HG03457 (cell line): ENCODE results near the gene HHATL.

Experiments
- ATAC-seq: cut with Tn5 transposase; IDR thresholded peaks from one replicate; pipeline ENCODE4 v1.9.1; 2021; ENCODE audit warnings: moderate number of reproducible peaks; ENCODE audit not compliant: unreplicated experiment

HHATL gene

DNA sequence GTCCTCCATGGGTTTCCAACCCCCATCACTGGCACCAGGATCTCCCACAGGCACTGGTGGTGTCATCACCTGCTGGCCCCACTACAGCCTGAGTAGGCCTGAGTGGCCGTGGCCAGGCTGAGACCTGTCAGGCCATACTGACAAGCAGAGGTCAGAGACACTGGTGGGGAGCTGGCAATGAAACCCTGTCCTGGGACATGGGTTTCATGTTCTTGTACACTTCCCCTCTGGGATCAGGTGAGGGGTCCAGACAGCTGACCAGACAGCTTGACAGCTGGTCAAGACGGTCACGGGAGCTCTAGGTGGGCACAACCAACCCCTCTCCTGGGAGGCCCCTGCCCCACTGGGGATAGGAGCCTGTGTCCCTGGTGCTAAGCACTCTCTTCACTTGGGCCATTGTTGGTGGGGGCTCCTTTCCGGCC, 36.0 kb downstream of the HHATL start:
- no peak for ATAC-seq

- no peak for ATAC-seq
These were observed 36.6 kb downstream of the HHATL start for GRCh38 chr3:42666022-42666421.

GRCh38 chr3:42665050-42665878, 37.3 kb downstream of the HHATL start:
- ATAC-seq = no peak

DNA sequence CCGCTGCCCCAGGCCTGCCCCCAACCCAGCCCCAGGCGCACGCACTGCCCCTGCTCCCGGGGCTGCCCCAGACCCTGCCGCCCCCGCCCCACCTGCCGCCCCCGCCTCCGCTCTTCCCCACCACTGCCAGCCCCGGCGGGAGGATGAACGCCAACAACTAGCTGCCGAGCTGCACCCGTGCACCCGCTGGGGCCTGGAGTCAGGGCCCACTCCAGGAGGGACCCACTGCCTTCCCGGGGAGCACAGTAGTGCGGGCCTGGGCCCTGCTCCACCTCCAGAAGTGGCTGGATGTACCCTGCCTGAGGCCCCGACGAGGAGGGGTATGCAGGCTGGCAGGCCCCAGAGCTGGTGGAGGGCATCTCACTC, 38.2 kb downstream of the HHATL start:
- no peak for ATAC-seq

GRCh38 chr3:42663581-42664437, 38.8 kb downstream of the HHATL start:
- no peak for ATAC-seq

DNA sequence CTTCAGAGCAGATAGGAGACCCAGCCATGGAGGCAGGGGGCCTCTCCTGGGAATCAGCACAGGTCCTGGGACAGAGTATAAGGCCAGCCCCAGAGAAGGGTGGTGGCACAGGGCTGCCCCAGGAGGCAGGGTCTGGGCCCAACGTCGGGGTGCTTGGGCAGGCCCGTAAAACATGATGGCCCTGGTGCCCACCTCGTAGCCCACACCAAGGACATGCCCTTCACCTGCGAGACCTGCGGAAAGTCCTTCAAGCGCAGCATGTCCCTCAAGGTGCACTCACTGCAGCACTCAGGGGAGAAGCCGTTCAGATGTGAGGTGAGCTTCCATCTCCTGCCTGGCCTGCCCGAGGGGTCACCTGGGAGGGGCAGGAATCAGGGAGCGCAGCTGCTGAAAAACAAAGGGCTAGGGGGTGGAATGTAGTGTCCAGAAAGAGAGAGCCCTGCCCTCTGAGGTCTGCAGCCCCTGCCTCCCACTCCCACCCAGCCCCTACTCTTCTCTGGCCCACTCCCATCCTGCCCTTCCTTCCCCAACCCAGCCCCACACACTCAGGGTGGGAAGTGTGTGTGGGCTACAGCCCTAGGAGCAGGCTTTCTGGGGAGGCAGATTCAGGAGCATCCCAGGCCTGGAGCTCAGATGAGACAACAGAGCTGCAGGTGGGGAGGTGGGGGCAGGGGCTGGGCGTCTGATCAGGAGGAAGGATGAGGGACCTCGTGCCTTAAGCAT, 39.6 kb downstream of the HHATL start:
- no peak for ATAC-seq

DNA sequence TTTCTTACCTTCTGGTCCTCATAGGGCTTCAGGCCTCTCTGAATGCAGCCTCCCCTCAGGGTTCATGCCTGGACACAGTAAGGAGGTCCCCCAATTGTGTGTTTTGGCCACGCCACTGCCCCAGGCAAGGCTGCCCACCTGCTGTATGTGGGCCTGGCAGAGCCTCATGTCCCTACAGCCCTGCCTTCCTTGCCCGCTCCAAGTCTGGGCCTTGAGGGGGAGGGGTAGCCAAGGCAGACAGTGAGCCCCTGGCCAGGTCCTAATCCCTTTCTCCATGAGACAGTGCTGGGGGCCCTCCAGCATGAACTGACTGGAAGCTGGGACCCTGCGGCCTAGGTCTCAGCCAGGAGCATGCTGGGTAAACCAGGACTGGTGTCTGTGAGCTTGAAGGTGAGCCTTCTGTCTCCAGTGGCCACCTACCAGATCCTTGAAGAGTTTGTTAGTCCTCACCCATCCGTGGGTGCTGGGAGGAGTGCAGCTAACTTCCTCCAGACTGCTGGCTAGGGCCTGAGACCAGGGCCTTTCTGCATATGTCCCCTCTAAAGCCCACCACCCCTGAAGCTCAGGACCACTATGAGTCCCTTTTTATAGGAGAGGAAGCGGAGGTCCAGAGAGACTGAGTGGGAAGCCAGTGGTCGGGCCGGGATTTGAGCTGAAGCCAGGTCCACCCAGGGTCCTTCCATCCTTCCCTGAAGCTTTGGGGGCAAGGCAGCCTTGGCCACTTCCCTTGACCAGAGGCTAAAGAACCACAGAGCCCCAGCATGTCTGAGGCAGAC, 40.4 kb downstream of the HHATL start:
- no peak for ATAC-seq

GRCh38 chr3:42661593-42662022, 41.0 kb downstream of the HHATL start:
- no peak for ATAC-seq

GRCh38 chr3:42660898-42661297, 41.7 kb downstream of the HHATL start:
- no peak for ATAC-seq

- ATAC-seq = no peak
These were observed 42.4 kb downstream of the HHATL start for GRCh38 chr3:42660131-42660715.

- ATAC-seq = no peak
These were observed 43.0 kb downstream of the HHATL start for GRCh38 chr3:42659451-42660130.

- ATAC-seq = no peak
These were observed 43.7 kb downstream of the HHATL start for GRCh38 chr3:42658771-42659390.

GRCh38 chr3:42658091-42658770, 44.4 kb downstream of the HHATL start:
- ATAC-seq = no peak

DNA sequence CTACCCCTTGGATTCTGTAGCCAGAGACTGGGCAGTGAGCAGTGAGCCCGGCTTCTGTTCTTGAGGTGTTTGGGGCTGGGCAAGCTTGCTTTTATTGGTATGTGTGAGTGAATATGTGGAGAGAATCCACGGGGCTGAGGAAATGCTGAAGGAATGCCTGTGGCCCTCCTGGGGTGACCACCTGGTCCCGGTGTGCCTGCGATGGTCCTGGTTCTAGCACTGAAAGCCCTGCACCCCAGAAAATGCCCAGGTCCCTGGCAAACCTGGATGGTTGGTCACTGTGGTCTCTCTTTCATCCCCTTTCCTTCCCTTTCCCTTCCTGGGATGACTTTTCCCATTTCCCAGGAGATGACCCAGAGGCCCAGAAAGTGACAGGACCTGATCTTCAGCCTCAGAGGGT, 44.9 kb downstream of the HHATL start:
- no peak for ATAC-seq

GRCh38 chr3:42656680-42657610, 45.7 kb downstream of the HHATL start:
- ATAC-seq = no peak

GRCh38 chr3:42655980-42656679, 46.5 kb downstream of the HHATL start:
- ATAC-seq = no peak

DNA sequence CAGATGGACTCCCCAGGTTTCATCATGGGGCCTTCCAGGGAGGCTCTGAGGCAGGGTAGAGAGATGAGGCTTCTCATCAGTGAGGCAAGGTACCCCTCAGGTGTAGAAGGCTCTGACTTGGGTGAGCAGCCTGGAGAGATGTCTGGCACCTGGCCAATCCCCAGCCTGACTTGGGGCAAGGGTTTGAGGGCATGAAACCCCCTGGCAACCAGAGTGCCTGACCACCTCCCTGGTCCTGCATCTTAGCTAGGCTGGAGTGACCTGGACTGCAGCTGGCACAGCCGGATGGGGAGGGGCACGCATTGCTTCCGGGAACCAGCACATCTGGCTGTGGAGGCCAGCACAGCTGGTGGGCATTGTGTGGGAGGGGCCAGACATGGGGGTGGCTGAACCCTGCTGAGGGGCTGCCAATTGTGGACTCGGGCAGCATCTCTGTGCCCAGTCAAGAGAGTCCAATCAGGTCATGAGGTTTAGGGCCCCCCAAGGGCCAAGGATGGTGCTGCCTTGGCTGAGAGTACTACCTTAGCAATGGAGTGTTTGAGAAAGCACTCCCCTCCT, 47.2 kb downstream of the HHATL start:
- no peak for ATAC-seq
